Limb (tissue), 2 donors: ENCODE results near the gene DUSP23.

Experiments
- DNase-seq, 2 donors: peaks; one replicate each; pipeline ENCODE4 v3.0.0-alpha.2; 2016; ENCODE audit errors: extremely low spot score in 2 of 2

The DUSP23 gene

GRCh38 chr1:159786465-159786864, 5.7 kb downstream of the DUSP23 start:
- DNase-seq: no peak

- no peak for DNase-seq
Measured at GRCh38 chr1:159786966-159787365, 6.2 kb downstream of the DUSP23 start.

GRCh38 chr1:159790237-159790917, 9.6 kb downstream of the DUSP23 start:
- DNase-seq: no peak

DNA sequence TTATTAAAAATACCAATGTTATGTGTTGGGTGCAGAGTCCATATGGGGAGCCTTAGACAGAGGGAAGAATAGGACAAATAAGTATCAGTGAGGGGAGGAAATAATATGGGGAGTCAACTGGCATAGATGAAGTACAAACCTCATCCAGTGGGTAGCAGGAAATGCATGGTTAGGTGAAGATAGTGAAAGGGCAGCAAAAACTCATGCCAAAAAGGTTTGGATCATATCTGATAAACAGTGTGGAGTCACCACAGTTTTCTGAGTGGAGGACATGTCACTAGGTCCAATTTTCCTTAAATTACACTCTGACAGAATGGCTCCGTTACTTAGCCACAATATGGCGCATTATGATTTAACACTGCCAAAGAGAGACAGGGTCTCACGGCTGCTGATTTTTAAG, 10.3 kb downstream of the DUSP23 start:
- no peak for DNase-seq

DNA sequence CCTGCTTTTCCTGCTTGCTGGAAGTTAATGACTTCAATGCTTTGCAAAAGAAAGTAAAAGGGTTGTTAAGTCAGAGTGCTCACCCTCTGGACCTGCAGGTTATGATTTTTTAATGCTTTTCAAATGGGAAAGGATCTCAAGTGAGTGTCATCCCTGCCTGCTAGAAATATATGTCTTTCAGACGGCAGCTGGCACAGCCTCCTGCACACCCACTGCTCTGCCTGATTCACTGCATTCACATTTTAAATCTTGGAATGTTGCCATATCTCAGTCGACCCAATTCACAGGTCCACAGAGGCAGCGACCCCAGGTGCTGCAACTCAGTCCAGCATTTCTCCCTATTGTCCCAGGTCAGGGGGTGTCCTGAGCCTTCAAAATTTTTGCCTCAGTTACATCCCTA, 10.7 kb downstream of the DUSP23 start:
- DNase-seq: no peak

GRCh38 chr1:159795534-159795933, 14.8 kb downstream of the DUSP23 start:
- no peak for DNase-seq

GRCh38 chr1:159798893-159799292, 18.1 kb downstream of the DUSP23 start:
- peak; percentile 51 to 75 for DNase-seq

- DNase-seq: no peak
Measured at GRCh38 chr1:159799446-159799985, 18.8 kb downstream of the DUSP23 start.

DNA sequence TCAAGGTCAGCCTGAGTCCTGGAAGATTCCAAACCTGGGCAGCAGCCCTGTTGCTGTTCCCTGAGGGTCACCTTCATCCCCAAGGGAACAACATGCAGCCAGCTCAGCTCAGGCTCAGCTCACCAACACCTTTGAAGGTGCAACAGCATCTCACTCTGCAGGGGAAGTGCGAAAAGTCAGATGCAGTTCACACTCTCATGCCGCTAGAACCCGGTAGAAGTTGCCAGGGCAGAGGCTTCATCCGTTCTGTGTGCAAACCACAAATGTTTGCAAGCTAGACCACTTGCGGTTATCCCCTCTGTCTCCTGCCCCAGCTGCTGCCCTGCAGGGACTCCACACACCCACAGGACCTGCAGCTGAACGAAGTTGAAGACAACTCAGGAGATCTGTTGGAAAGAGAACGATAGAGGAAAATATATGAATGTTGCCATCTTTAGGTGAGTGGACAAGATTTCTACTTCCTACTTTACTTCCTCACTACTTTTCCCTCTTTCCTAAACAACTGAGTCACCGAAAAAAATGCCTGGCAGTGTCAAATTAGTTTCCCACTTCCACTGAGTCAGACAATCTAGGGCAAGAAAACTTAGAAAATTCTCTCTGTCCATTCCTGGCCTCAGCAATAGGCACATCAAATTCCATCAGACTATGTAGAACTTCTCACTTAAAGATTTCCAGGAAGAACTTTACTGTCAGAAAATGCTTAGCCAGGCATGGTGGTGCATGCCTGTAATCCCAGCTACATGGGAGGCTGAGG, 19.6 kb downstream of the DUSP23 start:
- DNase-seq: no peak

DNA sequence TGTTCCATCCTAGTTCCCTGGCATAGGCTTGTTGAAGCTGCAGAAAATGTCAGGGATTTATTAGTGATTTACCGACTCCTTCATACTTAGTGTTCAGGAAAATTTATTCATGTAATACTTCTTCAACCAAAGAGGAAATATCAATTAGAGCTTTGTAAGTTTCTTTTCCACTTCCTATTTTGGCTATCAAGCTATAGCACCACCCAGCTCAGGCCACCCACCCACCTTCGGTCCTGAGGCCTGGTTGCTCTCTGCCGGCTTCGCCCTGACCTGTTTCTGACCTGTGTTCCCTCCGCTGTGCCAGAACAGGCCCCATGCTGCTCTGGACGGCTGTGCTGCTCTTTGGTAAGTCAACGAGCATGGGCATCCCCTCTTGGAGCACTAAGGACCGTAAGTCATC, 21.3 kb downstream of the DUSP23 start, which contains the start of gene FCRL6:
FCRL6 (plus strand) TSS at position 250 of the 400 bp plus-strand sequence; CDS start at position 315, 65 bp downstream.
- DNase-seq: no peak

- DNase-seq: no peak
Measured at GRCh38 chr1:159803956-159804689, 23.4 kb downstream of the DUSP23 start.

DNA sequence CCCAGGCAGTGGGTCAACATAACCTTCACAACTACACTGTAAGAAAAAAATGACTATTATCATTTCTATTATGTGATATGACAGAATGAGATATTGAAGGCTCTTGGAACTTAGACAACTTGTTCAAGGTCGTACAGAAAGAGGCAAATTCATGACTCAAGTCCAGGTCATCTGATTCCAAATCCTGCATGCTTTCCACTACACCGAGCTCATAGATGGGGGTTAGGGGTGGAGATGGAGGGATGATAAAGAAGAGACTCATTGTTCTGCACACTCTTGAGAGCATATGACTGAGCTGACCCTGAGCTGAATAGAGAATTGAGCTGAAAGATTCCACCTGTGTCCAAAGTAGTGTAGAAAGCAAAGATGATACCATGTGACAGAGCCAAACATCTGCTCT, 24.2 kb downstream of the DUSP23 start:
- no peak for DNase-seq

GRCh38 chr1:159815926-159816325, 35.2 kb downstream of the DUSP23 start:
- DNase-seq: no peak

- DNase-seq: no peak
Measured at GRCh38 chr1:159817276-159818041, 36.7 kb downstream of the DUSP23 start.

DNA sequence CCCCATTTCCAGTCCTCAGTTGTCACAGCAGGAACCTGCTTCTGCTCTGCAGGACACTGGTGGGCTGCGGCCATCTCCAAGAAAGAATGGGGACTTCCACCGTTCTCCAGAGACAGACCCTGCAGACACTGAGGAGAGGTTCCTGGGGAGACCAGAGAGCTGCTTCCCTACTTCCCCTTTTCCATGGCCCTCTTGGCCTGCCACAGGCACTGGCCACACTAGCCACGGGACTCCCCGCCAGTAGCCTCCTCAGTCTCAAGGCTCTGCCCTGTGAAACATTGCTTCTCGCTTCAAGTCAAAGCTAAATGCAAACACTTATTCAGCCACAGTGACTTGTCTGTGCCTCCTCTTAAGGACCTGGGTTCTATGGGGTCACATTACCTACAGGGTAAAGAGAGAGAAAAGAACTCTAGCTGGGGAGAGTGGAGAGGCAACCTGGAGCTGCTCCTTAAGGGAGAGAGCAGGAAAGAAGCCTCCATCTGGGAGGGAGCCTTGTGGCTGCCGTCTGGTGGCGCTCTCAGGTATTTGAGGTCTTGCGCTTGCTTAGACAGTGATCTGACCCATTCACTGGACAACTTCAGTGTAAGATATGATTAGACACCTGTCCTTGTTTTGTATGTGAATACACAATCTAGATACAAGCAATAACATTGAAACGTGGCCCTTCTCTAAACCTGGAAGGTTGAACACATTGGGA, 40.6 kb downstream of the DUSP23 start:
- peak in 1 of 2 donors; percentile 55 for DNase-seq

GRCh38 chr1:159823406-159823805, 42.6 kb downstream of the DUSP23 start:
- DNase-seq: peak in 1 of 2 donors; percentile 42

DNA sequence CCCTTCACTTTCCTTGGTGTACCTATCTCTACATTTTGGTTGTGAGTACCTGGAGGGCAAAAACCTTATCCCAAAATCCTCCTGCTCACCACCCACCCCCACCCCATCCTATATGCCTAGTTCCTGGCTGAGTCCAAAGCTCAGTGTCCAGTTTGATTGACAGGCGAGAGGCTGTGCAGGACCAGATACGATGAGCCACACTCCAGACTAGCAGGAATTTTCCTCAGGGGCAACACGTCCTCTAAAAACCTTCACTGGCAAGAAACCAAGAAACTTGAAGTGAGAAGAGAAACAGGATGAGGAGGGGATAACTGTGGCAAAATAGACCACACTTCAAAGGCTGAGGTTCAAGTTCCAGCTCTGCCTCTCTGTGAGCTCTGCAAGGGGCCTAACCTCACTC, 44.8 kb downstream of the DUSP23 start:
- no peak for DNase-seq

GRCh38 chr1:159826441-159827101, 45.8 kb downstream of the DUSP23 start, which contains the start of gene SLAMF8:
TSS of gene SLAMF8 (plus strand) at chr1:159826873. CDS start at chr1:159826899, 26 bp downstream.
- no peak for DNase-seq

- DNase-seq: no peak
Measured at GRCh38 chr1:159827102-159827490, 46.3 kb downstream of the DUSP23 start.

GRCh38 chr1:159827549-159827948, 46.8 kb downstream of the DUSP23 start:
- no peak for DNase-seq
